COR-L47 (cell line): ENCODE measurements around the gene NKAIN1.
"Not testable (repeated sequence)": the region's sequence is repeated elsewhere in the genome, so short reads cannot be mapped to it uniquely, and the experiment has no call there.

Source experiments
- DNase-seq: peaks from one replicate; lab custom pipeline; 2025; lab: John Stamatoyannopoulos, UW

NKAIN1 gene

GRCh38 chr1:31195267-31195666 lies 44.4 kb downstream of the NKAIN1 start:
- not testable (repeated sequence) for DNase-seq

GRCh38 chr1:31193729-31194128 lies 46.0 kb downstream of the NKAIN1 start:
- no peak for DNase-seq

- DNase-seq = no peak
Observed at GRCh38 chr1:31191281-31191680, 48.4 kb downstream of the NKAIN1 start.

- DNase-seq = no peak
Observed at GRCh38 chr1:31189696-31190674, 49.7 kb downstream of the NKAIN1 start.

GRCh38 chr1:31183927-31184554 lies 55.6 kb downstream of the NKAIN1 start:
- DNase-seq = peak; percentile 46

- DNase-seq = no peak
Observed at GRCh38 chr1:31183126-31183525, 56.6 kb downstream of the NKAIN1 start.

- DNase-seq = no peak
Observed at GRCh38 chr1:31182352-31182751, 57.3 kb downstream of the NKAIN1 start.

- DNase-seq = no peak
Observed at GRCh38 chr1:31181515-31182343, 58.0 kb downstream of the NKAIN1 start.

GRCh38 chr1:31180338-31180737 lies 59.3 kb downstream of the NKAIN1 start:
- no peak for DNase-seq

GRCh38 chr1:31176291-31176690 lies 63.4 kb downstream of the NKAIN1 start:
- DNase-seq = not testable (repeated sequence)

GRCh38 chr1:31170486-31170735 lies 69.3 kb downstream of the NKAIN1 start:
- no peak for DNase-seq

GRCh38 chr1:31166462-31166861 lies 73.2 kb downstream of the NKAIN1 start:
- DNase-seq = no peak

GRCh38 chr1:31164291-31164690 lies 75.4 kb downstream of the NKAIN1 start:
- DNase-seq = no peak

GRCh38 chr1:31163866-31164265 lies 75.8 kb downstream of the NKAIN1 start:
- DNase-seq = no peak

- DNase-seq = no peak
Observed at GRCh38 chr1:31161571-31161970, 78.1 kb downstream of the NKAIN1 start.

- no peak for DNase-seq
Observed at GRCh38 chr1:31159869-31160611, 79.6 kb downstream of the NKAIN1 start.

- no peak for DNase-seq
Observed at GRCh38 chr1:31159323-31159722, 80.4 kb downstream of the NKAIN1 start.

GRCh38 chr1:31155216-31155806 lies 84.4 kb downstream of the NKAIN1 start:
- peak; percentile 10 for DNase-seq

GRCh38 chr1:31154632-31155215 lies 85.0 kb downstream of the NKAIN1 start:
- peak; percentile 86 for DNase-seq

GRCh38 chr1:31154000-31154631 lies 85.6 kb downstream of the NKAIN1 start:
- DNase-seq = no peak

- no peak for DNase-seq
Observed at GRCh38 chr1:31153423-31153822, 86.3 kb downstream of the NKAIN1 start.
